Neural progenitor cell (in vitro differentiated cells): Measurements from ENCODE around the gene CEL.

ENCODE experiments used
- CTCF ChIP-seq: fragments of 200-600 bp; sonication (generic); IDR thresholded peaks from 2 replicates; pipeline ENCODE4 v1.5.1; 2017; ENCODE audit warnings: antibody characterized with exemption, mild to moderate bottlenecking
- EZH2 ChIP-seq: fragments of 200-600 bp; sonication (generic); IDR thresholded peaks from 2 replicates; pipeline ENCODE4 v1.6.1; 2017; ENCODE audit warnings: antibody characterized with exemption, mild to moderate bottlenecking, moderate library complexity

- TF ChIP-seq EZH2 (no peak), CTCF (peak; percentile 43)
Measured at GRCh38 chr9:133048595-133048994, 13.2 kb upstream of the CEL start.
